ENCODE data around the gene PLEKHJ1.

PLEKHJ1 gene

GRCh38 chr19:2269244-2270156 lies 33.4 kb upstream of the PLEKHJ1 start:
- peak; percentile 96 for DNase-seq (ENCODE audit: low read depth)

DNA sequence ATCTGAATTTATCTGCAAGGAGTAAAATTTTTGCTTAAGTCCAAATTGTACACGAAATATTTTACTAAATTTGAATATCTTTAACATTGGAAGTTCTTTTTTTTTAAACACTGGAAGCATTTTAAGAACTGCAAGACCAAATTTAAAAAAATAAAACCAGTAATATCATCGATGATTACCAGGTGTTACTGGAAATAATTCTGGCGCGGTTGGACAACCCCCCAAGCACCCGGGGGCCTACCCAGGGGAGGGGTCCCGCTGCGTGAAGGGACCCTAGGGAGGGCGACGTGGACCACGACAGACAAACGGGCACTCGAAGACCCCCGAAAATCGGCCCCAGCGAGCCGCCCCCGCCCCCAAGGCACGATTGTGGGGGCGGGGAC lies 32.7 kb upstream of the PLEKHJ1 start:
- DNase-seq (ENCODE audit: low read depth) = no peak

DNA sequence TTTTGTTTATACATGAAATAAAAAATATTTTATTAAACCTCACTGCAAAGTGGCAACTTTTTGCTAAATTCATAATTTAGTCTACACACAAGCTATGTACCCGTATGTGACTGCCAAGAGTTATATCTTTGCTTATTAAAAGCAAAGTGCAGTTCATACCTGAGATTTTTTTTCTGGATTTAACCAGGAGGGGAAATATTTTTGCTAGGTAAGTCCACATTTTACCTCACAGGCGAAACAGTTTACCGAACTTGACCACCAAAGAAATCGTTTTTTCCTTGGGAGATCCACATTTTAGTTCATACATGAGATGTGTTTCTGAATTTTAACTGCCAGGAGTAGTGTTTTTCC lies 32.3 kb upstream of the PLEKHJ1 start:
- no peak for DNase-seq (ENCODE audit: low read depth)

GRCh38 chr19:2266183-2266993 lies 30.3 kb upstream of the PLEKHJ1 start:
- DNase-seq (ENCODE audit: low read depth) = peak; percentile 82

DNA sequence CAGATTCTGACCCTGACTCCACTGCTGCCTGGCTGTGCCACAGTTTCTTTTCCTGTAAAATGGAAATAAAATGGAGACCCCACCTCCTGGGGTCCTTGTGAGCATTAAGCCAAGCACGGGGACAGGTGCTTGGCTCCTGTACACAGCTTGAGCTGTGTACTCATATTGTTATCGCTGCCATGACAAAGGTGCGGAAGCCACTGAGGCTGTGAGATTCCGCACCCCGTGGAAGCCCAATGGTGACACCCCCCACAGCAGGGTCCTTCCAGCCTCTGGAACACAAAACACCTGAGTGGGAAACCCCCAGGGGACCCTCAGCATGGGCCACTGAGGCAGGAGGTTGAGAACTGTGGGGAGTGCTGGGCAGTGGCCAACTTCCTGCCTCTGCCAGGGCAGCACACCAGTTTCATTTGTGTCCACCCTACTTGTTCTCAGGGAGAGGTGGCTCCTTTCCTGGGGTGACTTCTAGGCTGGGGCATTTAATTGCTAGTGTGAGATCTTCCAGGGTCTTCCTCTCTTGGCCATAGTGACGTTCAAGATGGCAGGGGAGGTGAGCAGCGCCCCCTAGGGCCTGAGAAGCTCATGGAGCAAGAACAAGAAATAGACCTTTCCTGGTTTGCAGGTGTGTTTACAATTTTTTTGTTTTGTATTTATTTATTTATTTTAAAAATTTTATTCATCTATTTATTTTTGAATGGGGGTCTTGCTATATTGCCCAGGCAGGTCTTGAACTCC lies 25.5 kb upstream of the PLEKHJ1 start:
- DNase-seq (ENCODE audit: low read depth) = peak; percentile 41

GRCh38 chr19:2260341-2260805 lies 24.2 kb upstream of the PLEKHJ1 start:
- peak; percentile 40 for DNase-seq (ENCODE audit: low read depth)

DNA sequence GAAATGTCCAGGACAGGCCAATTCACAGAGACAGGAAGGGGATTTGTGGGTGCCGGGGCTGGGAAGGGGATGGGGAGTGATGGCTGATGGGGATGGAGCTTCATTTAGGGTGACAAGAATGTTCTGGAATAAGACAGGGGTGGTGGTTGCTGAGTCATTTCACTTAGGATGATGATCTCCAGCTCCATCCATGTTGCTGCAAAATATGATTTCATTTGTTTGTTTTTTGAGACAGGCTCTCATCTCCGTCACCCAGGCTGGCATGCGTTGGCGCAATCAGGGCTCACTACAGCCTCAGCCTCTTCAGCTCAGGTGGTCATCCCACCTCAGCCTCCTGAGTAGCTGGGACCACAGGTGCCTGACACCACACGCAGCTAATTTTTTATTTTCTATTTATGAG lies 23.2 kb upstream of the PLEKHJ1 start:
- peak; percentile 69 for DNase-seq (ENCODE audit: low read depth)

GRCh38 chr19:2255982-2256685 lies 20.0 kb upstream of the PLEKHJ1 start, which contains the start of gene JSRP1:
TSS of gene JSRP1 (minus strand) at chr19:2256417. CDS start at chr19:2255314, 1,103 bp downstream.
- DNase-seq (ENCODE audit: low read depth) = no peak

DNA sequence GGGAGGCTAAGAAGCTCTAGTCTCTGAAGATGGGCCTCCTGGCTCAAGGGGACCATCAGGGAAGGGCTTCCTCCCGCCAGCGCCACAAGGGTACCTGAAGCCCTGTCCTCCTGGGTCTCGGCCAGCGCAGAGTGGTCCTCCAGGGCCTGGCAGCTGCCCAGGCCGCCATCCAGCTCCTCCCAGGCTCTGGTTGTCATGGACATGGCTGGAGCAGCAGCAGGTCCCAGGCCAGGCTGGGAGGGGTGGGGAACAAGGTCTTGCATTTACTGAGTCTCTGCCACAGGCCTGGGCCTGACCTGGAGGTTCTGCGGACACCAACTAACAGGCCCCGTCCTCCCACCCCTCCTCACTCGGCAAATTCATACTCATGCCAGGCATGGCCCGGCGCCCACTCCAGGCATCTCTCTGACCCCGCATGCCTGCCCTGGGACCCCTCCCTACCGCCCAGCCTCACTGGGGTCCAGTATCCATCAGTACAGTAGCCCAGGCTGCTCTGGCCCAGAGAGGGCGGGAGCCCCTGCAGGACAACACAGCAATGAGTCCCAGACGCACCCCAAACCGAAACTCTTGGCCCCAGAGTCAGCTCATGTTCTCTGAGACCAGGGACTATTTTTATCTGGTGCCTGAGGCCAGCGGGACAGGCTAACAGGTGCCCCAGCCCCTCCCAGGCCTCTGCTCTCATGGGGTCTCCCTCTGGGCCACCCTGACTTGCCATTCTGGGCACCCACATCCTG lies 19.1 kb upstream of the PLEKHJ1 start:
- no peak for DNase-seq (ENCODE audit: low read depth)

GRCh38 chr19:2254064-2254872 lies 18.1 kb upstream of the PLEKHJ1 start:
- peak; percentile 47 for DNase-seq (ENCODE audit: low read depth)

- no peak for DNase-seq (ENCODE audit: low read depth)
Measured at GRCh38 chr19:2253106-2254063, 17.3 kb upstream of the PLEKHJ1 start.

DNA sequence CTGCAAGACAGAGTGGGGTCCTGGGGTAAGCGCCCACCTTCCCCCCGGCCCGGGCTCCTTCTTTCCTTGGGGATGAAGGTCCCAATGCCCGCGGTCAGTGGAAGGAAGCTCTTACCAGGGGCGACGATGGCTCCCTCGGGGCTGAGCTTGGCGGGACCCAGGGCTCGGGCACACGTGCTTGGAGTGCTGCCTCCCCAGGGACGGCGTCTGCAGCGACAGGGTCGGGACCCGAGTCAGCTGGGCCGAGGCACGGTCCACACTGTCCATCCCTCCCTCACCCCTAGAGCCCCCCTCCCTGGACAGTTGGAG lies 16.6 kb upstream of the PLEKHJ1 start:
- no peak for DNase-seq (ENCODE audit: low read depth)

- DNase-seq (ENCODE audit: low read depth) = no peak
Measured at GRCh38 chr19:2252055-2252796, 16.1 kb upstream of the PLEKHJ1 start.

DNA sequence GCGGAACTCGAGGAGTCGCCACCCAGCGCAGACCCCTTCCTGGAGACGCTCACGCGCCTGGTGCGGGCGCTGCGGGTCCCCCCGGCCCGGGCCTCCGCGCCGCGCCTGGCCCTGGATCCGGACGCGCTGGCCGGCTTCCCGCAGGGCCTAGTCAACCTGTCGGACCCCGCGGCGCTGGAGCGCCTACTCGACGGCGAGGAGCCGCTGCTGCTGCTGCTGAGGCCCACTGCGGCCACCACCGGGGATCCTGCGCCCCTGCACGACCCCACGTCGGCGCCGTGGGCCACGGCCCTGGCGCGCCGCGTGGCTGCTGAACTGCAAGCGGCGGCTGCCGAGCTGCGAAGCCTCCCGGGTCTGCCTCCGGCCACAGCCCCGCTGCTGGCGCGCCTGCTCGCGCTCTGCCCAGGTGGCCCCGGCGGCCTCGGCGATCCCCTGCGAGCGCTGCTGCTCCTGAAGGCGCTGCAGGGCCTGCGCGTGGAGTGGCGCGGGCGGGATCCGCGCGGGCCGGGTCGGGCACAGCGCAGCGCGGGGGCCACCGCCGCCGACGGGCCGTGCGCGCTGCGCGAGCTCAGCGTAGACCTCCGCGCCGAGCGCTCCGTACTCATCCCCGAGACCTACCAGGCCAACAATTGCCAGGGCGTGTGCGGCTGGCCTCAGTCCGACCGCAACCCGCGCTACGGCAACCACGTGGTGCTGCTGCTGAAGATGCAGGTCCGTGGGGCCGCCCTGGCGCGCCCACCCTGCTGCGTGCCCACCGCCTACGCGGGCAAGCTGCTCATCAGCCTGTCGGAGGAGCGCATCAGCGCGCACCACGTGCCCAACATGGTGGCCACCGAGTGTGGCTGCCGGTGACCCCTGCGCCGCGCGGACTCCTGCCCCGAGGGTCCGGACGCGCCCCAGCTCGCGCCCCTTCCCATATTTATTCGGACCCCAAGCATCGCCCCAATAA lies 15.3 kb upstream of the PLEKHJ1 start:
- no peak for DNase-seq (ENCODE audit: low read depth)

- DNase-seq (ENCODE audit: low read depth) = no peak
Measured at GRCh38 chr19:2250766-2251105, 14.6 kb upstream of the PLEKHJ1 start.

- DNase-seq (ENCODE audit: low read depth) = no peak
Measured at GRCh38 chr19:2249880-2250765, 14.0 kb upstream of the PLEKHJ1 start.

Data from EH (cell line).